Right lobe of liver (tissue), 4 donors: ENCODE data around the gene NDRG3.

Source experiments
- CTCF ChIP-seq, 4 donors: fragments of 200-600 bp in 3 of 4; fragments of 450-650 bp in 1 of 4; IDR thresholded peaks; one replicate each; pipeline versions ENCODE4 v1.5.1 to v1.8.0; 2016 to 2022; ENCODE audit warnings: antibody characterized with exemption in 4 of 4, mild to moderate bottlenecking in 2 of 4
- POLR2A ChIP-seq: fragments of 450-650 bp; IDR thresholded peaks from one replicate; pipeline ENCODE4 v1.6.1; 2017; ENCODE audit warnings: antibody characterized with exemption, mild to moderate bottlenecking
- donor health status: DM: no; HTN: no; CAD: no.
- donor health status: DM: no; HTN: no; CAD: no.
- donor health status: DM: no; HTN: yes; CAD: no.

- TF ChIP-seq POLR2A (no peak), CTCF (IDR thresholded peaks at IDR 0.05) (no peak)
Measured at GRCh38 chr20:36623444-36623843, 122.4 kb downstream of the NDRG3 start.
